GM19397 (cell line): ENCODE results near the gene LETM1.
A peak's percentile ranks its signal among the peaks of the same experiment; 100 is the strongest.

Source experiments
- ATAC-seq: cut with Tn5 transposase; IDR thresholded peaks from one replicate; pipeline ENCODE4 v1.9.1; 2021; ENCODE audit warnings: mild to moderate bottlenecking, moderate library complexity; ENCODE audit not compliant: unreplicated experiment

LETM1 gene

DNA sequence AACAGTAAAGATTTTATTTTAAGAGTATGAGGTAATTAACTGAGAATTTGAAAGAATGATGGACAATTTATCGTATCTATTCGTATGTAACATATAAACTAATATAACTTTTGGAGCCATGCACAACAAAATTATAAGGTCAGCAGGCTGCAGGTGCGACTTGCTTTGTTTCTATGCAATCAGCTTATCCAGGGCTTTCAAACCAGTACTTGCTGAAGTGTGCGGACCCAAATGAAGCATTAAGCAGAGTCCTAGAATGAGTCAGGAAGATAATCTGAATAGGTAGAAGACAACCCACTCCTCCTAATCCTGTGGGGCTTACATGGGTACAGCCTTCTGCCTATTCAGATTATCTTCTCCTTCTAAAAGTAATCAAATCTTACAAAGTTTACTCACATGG is 17.3 kb upstream of the LETM1 start:
- ATAC-seq, result no peak

DNA sequence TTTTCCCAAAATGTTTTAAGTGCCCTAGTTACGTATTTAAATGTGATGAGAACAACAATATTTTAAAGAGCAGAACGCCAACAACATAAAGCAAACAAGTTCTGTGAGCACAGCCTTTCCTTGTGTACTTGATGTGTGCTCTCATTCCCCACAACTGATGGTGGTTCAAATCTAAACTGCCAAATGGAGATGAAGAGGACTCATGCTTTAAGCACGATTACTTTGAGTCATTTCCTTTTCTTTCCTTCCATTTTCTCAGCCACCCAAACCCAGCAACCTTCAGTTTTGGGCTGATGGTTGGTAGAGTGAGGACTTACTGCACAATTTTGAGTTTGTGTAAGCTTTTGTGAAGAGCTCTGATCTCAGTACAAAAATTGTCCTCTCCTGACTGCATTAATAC is 16.9 kb upstream of the LETM1 start:
- ATAC-seq, result no peak

DNA sequence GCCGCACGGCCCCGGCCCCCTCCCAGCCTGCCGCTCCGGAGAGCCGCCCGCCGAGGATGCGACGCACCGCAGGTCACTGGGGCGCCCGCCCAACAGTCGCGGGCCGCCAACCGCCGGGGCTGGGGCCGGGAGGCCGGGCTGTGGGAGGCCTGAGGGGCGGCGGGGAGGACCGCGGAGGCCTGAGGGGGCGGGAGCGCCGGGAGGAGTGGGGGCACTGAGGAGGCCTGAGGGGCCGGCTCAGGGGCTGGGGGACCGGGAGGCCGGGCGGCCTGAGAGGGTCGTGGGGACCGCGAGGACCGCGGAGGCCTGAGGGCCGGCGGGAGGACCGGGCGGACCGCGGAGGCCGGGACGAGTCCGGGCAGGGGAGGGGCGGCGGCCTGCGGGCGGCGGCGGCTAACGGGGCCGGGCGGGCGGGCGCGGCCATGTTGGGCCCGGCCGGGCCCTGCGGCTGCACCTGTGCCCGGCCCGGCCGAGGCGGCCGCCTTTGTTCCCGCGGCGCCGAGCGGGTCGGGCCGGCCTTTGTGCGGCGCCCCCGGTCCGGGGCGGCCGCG is 15.6 kb upstream of the LETM1 start:
- peak; percentile 5 for ATAC-seq

DNA sequence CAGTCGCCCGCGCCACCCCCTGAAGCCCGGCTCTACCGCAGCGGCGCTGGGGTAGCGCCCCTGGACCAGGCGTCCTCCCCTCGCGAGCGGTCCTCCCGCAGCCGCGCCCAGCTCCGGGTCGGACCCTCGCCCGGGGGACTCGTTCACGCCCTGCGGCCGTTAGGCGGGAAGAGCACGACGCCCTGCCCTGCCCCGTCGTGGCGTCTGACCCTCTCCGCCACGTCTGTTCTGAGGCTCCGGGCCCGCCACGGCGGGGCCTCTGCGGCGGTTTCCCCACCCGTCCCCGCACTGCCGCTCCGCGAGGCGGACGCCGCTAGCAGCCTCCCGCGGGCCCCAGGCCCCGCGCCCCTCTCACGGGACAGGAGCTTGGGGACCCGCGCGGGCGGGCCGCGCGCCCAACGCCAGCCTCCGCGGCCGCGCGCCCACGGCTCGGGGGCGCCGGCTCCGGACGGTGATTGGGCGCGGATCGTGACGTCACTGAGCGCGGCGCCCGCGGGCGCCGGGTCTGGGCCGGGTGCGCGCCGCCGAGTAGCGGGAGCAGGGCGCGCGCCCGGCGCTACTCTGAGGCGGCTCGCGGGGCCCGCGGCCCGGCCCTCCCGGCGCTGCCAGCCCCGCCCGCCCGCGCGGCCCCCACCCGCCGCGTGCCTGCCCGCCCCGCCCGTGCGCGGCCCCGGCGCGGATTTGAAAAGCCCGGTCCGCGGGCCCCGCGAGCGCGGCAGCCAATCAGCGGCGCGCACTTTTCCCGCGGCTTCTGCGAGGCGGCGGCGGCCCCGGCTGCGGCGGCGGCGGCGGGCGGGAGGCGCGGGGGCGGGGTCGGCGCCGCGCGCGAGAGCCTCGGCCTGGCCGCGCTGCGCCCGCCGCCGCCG is 14.9 kb upstream of the LETM1 start, which contains the start of gene NSD2:
Gene NSD2 (plus strand): TSS at position 816 of the 866 bp plus-strand sequence. CDS start 29,262 bp downstream, outside the sequence.
- ATAC-seq, result peak; percentile 67

DNA sequence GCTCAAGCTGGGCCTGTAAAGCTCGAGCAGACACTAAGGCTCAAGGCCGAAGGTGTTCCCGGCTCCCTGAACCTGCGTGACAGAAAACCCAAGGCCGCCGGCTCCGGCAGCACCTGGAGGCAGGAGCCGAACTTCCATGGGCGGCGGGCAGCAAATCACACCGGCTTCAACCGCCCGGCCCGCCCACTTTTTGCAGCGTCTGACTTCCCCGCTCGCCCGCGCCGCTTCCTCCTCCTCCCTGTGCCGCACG is 14.3 kb upstream of the LETM1 start:
- peak; percentile 52 for ATAC-seq

DNA sequence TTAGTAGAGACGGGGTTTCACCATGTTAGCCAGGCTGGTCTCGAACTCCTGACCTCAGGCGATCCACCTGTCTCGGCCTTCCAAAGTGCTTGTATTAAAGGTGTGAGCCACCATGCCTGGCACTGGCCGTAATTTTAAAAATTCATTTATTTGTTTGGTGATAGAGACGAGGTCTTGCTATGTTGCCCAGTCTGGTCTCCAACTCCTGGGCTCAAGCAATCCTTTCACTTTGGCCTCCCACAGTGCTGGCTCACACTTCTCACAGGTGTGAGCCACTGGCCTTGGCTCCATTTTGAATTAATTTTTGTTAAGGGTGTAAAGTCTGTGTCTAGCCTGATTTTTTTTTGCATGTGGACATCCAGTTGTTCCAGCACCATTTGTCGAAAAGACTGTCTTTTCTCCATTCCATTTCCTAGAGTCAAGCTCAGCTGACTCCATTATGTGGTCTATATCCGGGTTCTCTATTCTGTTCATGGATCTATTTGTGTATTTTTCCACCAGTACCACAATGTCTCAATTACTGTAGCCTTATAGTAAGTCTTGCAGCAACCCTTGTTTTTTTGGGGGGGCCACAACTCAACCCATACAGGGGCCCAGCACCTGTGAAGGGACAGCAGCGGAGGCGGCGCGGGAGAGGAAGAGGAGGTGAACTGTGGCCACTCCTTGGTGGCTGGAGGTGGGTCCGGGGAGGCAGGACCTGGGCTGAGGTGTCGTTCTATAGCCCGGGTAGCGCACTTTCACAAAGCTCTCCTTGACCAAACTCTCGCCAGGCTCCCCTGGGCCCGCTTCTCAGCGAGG is 13.8 kb upstream of the LETM1 start:
- peak; percentile 0 for ATAC-seq

DNA sequence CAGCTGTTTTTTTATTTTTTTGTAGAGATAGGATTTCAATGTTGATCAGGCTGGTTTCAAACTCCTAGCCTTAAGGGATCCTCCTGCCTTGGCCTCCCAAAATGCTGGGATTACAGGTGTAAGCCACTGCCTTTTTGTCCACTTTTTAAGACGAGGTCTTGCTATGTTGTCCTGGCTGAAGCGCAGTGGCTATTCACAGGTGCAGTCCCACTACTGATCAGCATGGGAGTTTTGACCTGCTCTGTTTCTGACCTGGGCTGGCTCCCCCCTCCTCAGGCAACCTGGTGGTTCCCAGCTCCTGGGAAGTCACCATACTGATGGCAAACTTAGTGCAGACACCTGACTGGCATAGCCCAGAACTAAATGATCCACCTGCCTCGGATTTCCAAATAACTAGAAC is 13.0 kb upstream of the LETM1 start:
- no peak for ATAC-seq

DNA sequence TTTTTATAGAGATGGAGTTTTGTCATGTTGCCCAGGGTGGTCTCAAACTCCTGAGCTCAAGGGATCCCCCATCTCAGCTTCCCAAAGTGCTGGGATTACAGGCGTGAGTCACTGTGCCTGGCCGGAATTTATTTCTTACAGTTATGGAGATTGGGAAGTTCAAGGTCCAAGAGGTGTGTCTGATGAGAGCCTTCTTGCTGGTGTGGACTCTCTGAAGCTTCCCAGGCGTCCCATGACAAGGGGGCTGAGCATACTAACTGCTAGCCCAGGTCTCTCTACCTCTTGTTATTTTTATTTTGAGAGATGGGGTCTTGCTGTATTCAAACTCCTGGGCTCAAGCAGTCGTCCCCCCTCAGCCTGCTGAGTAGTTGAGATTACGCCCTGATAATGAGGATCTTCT is 12.3 kb upstream of the LETM1 start:
- ATAC-seq, result no peak

DNA sequence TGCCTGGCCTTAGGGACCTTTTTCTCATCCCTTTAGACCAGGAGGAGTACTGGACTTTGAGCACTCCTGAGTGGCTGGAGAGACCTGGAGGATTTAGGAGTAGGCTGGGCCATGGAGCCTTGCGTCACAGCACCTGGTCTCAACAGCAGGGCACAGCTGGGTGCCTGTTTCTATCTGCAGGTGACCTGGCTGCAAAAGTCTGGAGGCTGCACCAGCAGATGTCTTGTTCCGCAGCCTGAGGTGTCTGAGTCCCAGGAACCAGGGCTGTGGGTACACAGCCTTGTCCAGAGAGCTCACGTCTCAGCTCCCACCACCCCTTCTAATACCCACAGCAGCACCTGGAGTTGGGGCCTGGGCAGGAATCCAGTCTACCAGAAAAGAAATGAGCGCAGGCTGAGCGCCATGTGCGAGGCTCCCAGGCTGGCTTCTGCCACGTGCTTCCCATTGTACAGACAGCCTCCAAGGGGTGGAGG is 10.3 kb upstream of the LETM1 start:
- ATAC-seq, result no peak

DNA sequence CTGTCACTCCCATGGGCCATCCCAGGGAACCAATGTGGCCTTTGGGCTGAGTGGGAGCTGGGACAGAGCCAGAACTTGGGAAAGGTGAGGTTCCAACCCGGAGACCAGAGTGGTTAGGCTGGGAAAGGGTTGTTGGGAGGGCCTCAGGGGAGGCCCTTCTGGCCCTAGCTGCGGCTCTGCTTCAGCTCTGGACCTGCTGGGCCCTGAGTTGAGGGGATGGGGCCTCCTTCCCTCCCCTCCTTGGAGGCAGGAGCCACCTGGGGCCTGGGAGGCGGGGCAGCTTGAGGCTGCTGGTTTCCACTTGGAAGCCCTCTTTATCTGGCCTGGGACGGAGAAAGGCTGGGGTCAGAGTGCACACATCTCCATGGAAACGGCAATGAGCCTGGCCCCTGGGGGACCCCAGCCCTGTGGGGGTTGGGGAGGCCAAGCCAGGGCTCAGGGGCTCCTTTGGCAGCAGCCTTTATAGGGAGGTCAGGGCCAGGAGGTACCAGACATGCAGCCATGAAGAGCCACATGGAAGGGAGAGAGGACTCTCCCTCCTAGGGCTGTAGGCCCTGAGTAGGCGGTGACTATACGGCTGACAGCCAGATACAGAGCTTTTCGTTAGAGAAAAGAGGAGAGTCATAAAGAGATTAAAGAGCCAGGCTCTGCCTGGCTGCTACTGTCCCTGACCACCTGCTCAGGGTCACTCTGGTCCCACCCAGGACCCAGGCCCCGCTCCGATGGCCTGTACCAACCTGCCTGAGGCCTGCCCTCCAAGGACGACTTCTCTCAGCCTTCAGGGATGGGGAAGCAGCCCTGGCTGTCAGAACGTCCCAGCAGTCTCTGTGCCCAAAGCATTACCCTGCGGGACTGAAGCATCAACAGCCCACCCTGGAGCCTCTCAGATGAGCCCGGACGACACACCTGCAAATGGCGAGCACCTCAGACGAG is 8.4 kb upstream of the LETM1 start:
- no peak for ATAC-seq

DNA sequence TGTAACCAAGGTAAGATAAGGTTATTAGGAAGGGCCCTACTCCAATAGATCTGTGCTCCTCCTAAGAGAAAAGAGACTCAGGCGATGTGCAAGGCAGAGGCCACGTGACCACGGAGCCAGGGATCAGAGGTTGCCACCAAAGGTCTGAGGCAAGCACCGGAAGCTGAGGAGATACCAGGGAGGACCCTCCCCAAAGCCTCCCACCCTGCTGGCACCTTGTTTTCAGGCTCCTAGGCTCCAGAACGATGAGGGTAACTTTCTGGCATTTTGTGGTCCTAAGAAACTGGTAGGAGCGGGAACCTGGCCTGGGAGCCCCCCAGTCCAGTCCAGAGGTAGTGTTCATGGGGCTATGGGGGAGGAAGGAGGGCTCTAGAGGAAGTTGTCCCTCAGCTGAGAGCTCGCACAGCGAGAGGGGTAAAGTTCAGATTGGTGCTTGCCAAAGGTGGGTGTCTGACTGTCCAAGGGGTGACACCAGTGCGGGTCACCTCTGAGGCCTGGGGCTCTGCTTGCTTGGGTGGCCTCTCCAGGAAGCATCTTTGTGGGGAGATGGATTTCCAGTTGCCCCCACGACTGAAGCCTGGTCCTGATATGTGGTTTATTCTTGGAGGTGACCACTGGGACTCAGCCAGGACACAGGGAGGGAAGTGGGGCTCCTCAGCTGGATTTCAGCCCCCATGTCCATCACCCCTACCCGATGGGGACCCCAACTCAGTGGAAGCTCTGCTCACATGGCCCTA is 7.5 kb upstream of the LETM1 start:
- ATAC-seq, result no peak

DNA sequence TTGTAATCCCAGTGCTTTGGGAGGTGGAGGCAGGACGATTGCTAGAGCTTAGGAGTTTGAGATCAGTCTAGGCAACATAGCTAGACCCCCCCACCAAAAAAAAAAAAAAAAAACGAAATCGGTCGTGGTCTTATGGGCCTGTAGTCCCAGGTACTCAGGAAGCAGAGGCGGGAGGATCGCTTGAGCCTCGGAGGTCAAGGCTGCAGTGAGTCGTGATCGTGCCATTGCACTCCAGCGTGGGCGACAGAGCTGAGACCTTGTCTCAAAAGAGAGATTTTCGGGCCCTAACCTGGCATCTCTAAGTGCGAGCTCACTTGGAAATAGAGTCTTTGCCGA is 7.0 kb upstream of the LETM1 start:
- no peak for ATAC-seq

DNA sequence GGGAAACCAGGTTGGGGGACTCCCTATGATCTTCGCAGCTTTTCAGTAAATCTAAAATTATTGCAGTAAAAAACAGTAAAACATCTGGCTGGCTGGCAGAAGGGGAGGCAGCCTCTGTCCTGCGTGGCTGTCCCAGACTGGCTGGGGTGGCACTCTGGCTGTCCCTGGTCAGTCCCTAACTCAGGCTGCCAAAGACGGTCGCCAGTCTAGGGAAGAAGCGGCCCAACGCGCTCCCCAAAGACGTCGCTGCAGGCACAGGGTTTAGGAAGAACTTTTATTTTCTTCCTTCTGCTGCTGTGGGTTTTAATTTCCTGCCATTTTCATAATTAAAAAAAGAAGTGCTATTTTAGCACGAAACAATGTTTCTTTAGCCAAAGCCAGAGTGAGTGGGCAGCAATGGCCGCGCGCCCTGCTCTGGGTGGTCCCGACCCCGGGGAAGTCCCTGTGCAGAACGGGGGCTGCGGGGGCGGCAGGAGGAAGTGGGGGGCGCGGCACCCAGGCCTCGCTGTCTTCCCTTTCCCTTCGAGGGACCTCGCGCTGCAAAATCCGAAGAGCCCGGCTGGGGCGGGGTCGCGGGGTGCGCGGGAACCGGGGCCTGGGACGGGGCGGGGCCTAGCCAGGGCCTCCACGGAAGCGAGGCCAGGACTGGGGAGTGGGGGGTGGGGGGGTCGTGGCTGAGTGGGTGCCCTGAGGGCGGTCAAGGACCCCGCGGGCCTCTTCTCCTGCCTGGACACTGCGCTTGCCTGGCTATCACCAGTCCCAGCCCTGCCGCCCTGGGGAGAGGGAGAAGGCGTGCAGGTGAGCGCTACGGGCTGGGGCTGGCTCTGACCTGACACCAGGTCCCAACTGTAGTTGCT is 6.3 kb upstream of the LETM1 start:
- ATAC-seq, result no peak

DNA sequence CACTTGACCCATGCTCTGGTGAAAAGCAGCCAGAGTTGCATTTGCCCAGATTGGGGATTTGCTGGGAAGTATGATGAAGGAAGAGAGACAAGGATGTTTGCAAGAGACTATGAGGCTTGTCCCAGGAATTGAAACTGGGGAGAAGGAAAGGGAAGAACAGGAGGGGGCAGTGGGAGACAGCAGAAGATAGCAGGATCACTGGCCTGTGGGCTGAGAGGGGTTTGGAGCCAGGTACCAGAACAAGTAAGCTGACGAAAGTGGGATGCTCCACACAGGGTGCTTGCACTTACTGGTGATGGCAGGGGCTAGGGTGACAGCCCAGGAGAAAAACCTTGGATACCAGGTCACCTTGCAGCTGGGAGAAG is 3.4 kb upstream of the LETM1 start:
- no peak for ATAC-seq

DNA sequence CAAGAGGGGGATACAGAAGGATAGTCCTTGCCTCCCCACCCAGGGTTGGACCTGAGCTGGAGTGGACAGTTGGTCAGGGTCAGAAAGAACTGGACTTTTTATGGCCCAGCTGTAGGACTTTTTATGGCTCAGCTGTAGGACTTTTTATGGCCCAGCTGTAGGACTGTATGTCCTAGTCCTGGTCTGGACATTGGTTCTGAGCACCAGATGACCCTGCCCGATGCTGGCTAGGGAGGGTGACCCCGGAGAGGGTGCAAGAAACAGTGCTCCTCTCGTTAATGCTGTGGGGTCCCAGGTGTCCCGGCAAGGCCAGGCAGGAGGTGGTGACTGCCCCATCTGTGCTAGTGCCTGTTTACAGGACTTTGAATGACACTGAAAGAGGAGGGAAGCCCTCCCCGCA is 2.0 kb upstream of the LETM1 start:
- ATAC-seq, result no peak

DNA sequence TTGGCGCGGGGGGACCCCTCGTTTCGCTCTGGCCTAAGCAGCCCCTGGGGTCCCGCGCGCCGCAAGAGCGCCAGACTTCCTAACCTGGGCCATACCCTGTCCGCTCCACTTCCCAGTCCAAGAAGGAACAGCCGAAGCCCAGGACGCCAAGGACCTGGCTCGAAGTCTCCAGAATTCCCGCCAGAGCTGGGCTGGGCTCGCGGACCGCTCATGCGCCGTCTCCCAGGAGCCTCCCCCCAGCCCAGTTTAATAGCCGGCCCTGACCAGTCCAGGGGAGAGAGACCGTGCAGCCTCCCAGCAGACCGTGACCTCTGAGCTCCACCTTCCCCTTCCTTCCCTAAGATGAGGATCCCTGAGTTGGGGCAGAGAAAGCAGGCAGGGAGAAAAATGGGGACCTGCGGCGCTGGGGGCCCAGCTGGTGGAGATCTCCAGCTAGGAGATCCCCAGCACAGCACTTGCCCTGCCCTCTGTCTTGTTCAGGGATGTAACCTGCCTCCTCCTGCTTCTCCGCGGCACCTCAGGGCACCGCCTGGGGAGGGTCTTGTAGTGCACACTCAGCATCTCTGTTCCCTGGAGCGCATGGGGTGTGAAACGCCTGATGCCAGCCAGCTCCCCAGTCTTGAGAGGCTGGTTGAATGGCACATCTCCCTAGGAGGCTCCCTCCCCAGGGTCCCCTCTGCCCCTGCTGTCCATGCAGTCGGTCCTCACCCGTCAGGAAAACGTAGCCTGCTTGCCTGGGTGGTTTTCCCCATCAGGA is 1.2 kb upstream of the LETM1 start:
- no peak for ATAC-seq

DNA sequence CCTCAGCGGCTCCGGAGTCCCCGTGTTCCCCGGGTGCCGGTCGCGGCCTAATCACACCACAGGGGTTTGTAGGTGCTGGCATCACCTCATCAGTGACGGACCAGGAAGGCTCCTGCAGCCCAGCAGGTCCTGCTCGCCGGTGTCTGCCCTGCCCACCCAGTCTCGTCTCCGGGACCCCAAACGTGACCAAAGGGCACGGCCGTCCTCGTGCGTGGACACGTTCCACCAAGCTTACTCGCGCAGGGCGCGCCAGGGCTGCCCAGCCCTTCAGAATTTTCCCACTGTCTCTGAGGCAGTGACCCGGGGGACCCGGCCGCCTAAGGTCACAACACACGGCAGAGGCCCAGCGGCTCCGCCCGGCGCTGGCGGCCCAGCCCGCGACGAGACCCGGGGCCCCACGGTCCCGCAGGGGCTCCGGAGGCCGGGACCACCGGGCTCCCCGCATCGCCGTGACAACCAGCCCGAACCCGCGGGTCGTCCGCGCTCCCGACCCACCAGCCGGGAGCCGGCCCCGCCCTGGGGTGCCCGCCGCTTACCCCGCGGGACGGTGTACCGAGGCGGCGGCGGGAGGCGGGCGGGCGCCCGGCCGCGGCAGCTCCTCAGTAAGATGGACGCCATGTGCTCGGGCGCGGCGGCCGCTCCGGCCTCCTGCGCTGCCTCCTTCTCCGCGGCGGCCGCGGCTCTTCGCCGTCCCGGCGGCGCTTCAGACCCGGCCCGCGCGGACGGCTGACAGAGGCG is 454 bp downstream of the LETM1 start:
- peak; percentile 36 for ATAC-seq

DNA sequence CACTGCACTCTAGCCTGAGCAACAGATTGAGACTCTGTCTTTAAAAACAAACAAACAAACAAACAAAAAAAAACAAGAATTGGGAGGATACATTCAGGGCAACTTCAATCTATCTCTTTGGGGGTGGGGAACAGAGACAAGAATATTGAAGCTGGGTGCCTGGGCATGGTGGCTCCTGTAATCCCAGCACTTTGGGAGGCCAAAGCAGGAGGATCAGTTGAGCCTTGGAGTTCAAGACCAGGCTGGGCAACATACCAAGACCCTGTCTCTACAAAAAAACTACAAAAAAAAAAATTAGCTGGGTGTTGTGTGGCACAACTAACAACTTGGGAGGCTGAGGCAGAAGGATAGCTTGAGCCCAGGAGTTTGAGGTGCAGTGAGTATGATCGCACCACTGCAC is 1.2 kb downstream of the LETM1 start:
- no peak for ATAC-seq
